Stimulated activated naive B cell treated with anti-CD40 and anti-IgM and Interleukin-4, amounts not matched to agents 10 μg/mL and 1 μg/mL and 100 μg/mL, for 72 hours (primary cell): ENCODE measurements around the gene B3GNT4.

Source experiments
- ATAC-seq, 2 donors: fragments of 150-1000 bp; cut with Tn5 transposase; replicated peaks; 2 replicates each; pipeline ENCODE4 v1.10.0; 2021; ENCODE audit warnings: moderate library complexity in 1 of 2
- DNase-seq: peaks from one replicate; pipeline ENCODE4 v3.0.0; 2021
- H3K27ac Mint-ChIP-seq: one replicate; pipeline ENCODE4 v1.8.0; 2022; ENCODE audit warnings: mild to moderate bottlenecking, mixed read lengths
- H3K27me3 Mint-ChIP-seq, 2 donors: one replicate each; pipeline ENCODE4 v1.8.0; 2022; ENCODE audit warnings: mixed read lengths in 2 of 2
- H3K36me3 Mint-ChIP-seq, 2 donors: one replicate each; pipeline ENCODE4 v1.8.0; 2022; ENCODE audit warnings: mixed read lengths in 2 of 2, mild to moderate bottlenecking in 1 of 2
- H3K4me1 Mint-ChIP-seq, 2 donors: one replicate each; pipeline ENCODE4 v1.8.0; 2022; ENCODE audit warnings: mixed read lengths in 2 of 2, mild to moderate bottlenecking in 1 of 2
- H3K4me3 Mint-ChIP-seq, 2 donors: one replicate each; pipeline ENCODE4 v1.8.0; 2022; ENCODE audit warnings: mild to moderate bottlenecking in 2 of 2, mixed read lengths in 2 of 2, moderate library complexity in 1 of 2
- H3K9me3 Mint-ChIP-seq, 2 donors: one replicate each; pipeline ENCODE4 v1.8.0; 2022; ENCODE audit warnings: mixed read lengths in 2 of 2, mild to moderate bottlenecking in 1 of 2

Gene B3GNT4

GRCh38 chr12:122216445-122216844, 12.9 kb downstream of the B3GNT4 start:
- no peak for ATAC-seq

DNA sequence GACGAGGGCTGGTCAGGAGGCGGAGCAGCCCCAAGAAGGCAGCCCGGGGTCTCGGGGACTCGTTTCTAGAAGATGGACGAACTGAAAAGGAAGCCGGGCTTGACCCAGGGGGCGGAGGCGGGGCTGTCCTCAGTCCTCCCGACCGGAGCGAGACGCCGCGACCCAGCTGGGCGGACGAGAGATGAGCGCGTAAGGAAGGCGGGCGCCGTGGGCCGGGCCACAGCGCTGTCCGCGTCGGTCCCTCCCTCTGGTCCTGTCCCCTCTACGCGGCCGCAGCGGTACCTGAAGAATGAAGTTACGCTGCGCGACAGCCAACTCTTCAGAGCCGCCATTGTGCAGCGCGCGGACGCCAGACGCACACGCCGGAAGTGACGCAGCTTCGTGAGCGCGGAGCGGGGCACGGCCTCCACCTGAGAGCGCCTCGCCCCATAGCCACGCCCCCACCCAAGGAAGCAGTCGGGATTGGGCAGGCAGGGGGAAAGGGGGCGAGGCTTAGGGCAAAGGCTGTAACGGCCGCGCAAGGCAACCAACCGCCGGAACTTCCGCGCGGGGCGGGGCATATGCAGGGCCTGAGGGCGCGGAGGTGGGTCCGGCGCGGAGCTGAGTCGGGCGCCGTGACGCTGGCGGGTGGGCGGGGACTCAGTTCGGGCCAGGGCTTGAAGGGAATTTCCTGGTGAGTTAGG, 22.3 kb downstream of the B3GNT4 start, which contains the start of gene DIABLO:
TSS of gene DIABLO (minus strand) at position 370 of the 683 bp plus-strand sequence. CDS start at position 332, 38 bp downstream.
- Mint-ChIP-seq H3K27me3 (no peaks in the 10 kb centered on the region), H3K27ac (peak within 1 kb of the TSS; percentile 98), H3K4me3 (peak within 1 kb of the TSS; percentile 92 to 99), H3K36me3 (peaks cover 24 to 51% of the 10 kb centered on the region in 2 donors), H3K9me3 (no peaks in the 10 kb centered on the region), H3K4me1 (peaks cover 22 to 39% of the 10 kb centered on the region in 2 donors)
- ATAC-seq: peak; percentile 94 to 96
- DNase-seq: peak; percentile 100

More at GRCh38 chr12:122216445-122216844, 12.9 kb downstream of the B3GNT4 start:
- no peak overlapping the region for H3K4me3 Mint-ChIP-seq
- peaks cover 2 to 7% of the 10 kb centered on the region in 2 donors for H3K4me1 Mint-ChIP-seq
- H3K27me3 Mint-ChIP-seq: no peaks in the 10 kb centered on the region
- no peak overlapping the region for H3K27ac Mint-ChIP-seq
- H3K9me3 Mint-ChIP-seq: no peaks in the 10 kb centered on the region
- DNase-seq: no peak
- peaks cover 26 to 38% of the 10 kb centered on the region in 2 donors for H3K36me3 Mint-ChIP-seq

DNA sequence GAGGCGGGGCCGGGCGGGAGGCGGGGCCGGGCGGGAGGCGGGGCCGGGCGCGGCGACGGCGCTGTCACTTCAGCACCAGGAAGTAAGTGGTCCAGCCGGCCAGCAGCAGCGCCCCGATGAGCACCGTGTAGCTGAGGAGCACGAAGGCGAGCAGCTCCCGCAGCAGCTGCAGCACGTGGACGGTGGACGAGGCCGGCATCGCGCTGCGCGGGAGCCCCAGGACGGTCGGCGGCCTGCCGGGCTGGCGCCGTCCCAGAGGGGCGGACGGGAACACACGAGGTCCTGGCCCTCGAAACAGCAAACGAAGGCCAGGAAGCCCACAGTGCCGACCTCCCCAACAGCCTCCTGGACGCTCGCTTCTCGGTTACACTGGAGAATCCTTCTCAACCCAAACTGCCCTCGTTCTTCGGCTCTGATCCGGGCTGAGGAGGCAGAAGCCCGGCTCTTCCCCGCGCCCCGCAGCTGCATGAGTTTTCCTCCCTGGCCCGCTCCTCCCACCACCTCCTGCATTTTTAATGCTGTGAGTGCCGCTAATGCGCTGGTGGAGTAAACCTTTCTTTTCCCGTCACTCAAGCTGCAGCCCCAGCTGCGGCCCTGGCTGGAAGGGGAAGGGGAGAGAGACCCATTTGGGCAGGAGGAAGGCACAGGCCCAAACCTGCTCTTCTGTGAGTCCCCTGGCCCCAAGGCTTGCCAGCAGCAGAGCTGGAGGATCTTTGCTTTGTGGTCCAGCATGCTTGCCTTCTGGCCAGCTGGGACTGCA, 23.0 kb downstream of the B3GNT4 start:
- H3K36me3 Mint-ChIP-seq: peaks cover 31 to 52% of the 10 kb centered on the region in 2 donors
- H3K27ac Mint-ChIP-seq: peak overlapping the region; percentile 42
- peak overlapping the region; percentile 72 to 99 for H3K4me3 Mint-ChIP-seq
- no peaks in the 10 kb centered on the region for H3K27me3 Mint-ChIP-seq
- H3K4me1 Mint-ChIP-seq: peaks cover 22 to 32% of the 10 kb centered on the region in 2 donors
- no peaks in the 10 kb centered on the region for H3K9me3 Mint-ChIP-seq
- no peak for DNase-seq
- peak in 1 of 2 donors; percentile 54 for ATAC-seq

GRCh38 chr12:122227341-122227740, 23.8 kb downstream of the B3GNT4 start:
- ATAC-seq (no peak), DNase-seq (no peak)
- H3K9me3 Mint-ChIP-seq: no peaks in the 10 kb centered on the region
- H3K27me3 Mint-ChIP-seq: no peaks in the 10 kb centered on the region
- H3K36me3 Mint-ChIP-seq: peaks cover 29 to 51% of the 10 kb centered on the region in 2 donors
- H3K4me1 Mint-ChIP-seq: peaks cover 20 to 25% of the 10 kb centered on the region in 2 donors
- H3K4me3 Mint-ChIP-seq: peak overlapping the region; percentile 65 to 99
- H3K27ac Mint-ChIP-seq: no peak overlapping the region

GRCh38 chr12:122228092-122228491, 24.6 kb downstream of the B3GNT4 start:
- Mint-ChIP-seq H3K4me1 (peaks cover 17 to 25% of the 10 kb centered on the region in 2 donors), H3K27ac (no peak overlapping the region), H3K27me3 (no peaks in the 10 kb centered on the region), H3K9me3 (no peaks in the 10 kb centered on the region), H3K4me3 (no peak overlapping the region), H3K36me3 (peaks cover 33 to 55% of the 10 kb centered on the region in 2 donors)
- ATAC-seq (no peak), DNase-seq (no peak)

- DNase-seq (no peak), ATAC-seq (no peak)
- Mint-ChIP-seq H3K27ac (no peak overlapping the region), H3K36me3 (peaks cover 34 to 55% of the 10 kb centered on the region in 2 donors), H3K4me1 (peaks cover 6 to 9% of the 10 kb centered on the region in 2 donors), H3K27me3 (no peaks in the 10 kb centered on the region), H3K9me3 (no peaks in the 10 kb centered on the region), H3K4me3 (no peak overlapping the region)
Measured at GRCh38 chr12:122230798-122231197, 27.3 kb downstream of the B3GNT4 start.

DNA sequence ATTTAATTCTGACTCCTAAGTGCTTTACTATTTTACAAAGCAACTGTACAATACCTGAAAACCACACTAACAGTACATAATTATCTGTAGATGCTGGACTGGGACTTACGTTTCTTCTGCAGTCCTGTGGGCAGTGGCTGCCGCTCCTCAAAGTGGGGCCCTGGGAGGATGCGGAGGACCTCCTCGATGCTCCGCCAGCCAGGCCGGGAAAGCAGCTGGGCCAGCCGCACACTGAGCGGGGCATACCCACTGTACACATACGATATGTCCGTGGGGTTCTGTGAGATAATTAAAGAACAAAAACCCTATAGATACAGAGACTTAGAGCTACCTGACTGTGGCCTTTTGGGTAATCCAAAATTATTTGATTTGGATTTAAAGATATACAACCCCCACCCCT, 29.2 kb downstream of the B3GNT4 start:
- Mint-ChIP-seq H3K27ac (no peak overlapping the region), H3K4me3 (no peak overlapping the region), H3K4me1 (no peaks in the 10 kb centered on the region), H3K27me3 (no peaks in the 10 kb centered on the region), H3K36me3 (peaks cover 38 to 55% of the 10 kb centered on the region in 2 donors), H3K9me3 (no peaks in the 10 kb centered on the region)
- DNase-seq (no peak), ATAC-seq (no peak)

GRCh38 chr12:122235741-122236140, 32.2 kb downstream of the B3GNT4 start:
- ATAC-seq (no peak), DNase-seq (no peak)
- Mint-ChIP-seq H3K4me3 (no peak overlapping the region), H3K27me3 (no peaks in the 10 kb centered on the region), H3K9me3 (no peaks in the 10 kb centered on the region), H3K4me1 (no peaks in the 10 kb centered on the region), H3K27ac (no peak overlapping the region), H3K36me3 (peaks cover 38 to 52% of the 10 kb centered on the region in 2 donors)

DNA sequence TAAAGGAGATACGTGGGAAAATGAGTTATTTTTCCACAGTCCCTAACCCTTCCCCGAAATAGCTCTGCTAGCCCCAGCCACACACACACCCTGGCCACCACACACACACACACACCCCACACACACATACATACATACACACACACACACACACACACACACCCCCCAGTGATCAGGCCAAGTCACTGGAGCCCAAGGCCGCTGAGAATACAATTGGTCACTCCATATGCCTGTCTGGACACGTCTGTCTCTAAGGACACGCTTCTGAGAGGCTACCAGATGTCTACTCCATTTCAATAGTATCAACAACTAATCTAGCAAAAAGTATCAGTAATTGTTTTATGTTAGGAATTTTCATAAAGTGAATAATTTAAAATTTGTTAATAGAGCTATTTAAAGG, 35.4 kb downstream of the B3GNT4 start:
- H3K4me3 Mint-ChIP-seq: no peak overlapping the region
- H3K4me1 Mint-ChIP-seq: no peaks in the 10 kb centered on the region
- H3K9me3 Mint-ChIP-seq: no peaks in the 10 kb centered on the region
- no peak for DNase-seq
- peaks cover 33 to 43% of the 10 kb centered on the region in 2 donors for H3K36me3 Mint-ChIP-seq
- H3K27me3 Mint-ChIP-seq: no peaks in the 10 kb centered on the region
- H3K27ac Mint-ChIP-seq: no peak overlapping the region
- ATAC-seq: no peak

DNA sequence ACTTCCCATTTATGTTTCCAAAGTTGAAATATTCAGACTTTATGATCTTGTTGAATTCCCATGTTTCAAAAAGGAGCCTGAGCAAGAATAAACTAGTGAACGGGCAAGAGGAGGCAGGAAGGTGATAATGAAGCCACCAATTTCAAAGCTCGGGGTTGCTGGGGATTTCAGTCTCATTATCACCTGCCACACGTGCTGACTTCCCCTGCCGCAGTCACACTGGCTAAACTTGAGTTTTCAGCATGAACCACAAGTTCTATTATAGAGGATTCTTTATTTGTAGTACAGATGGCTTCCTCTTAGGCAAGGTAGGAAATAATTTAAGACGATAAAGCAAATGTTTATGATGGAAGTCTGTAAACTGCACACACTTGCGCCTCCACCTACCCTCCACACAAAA, 40.5 kb downstream of the B3GNT4 start:
- DNase-seq (no peak), ATAC-seq (no peak)
- Mint-ChIP-seq H3K27me3 (no peaks in the 10 kb centered on the region), H3K4me1 (peaks cover 0 to 2% of the 10 kb centered on the region in 2 donors), H3K36me3 (peaks cover 35 to 43% of the 10 kb centered on the region in 2 donors), H3K27ac (no peak overlapping the region), H3K4me3 (no peak overlapping the region), H3K9me3 (no peaks in the 10 kb centered on the region)

DNA sequence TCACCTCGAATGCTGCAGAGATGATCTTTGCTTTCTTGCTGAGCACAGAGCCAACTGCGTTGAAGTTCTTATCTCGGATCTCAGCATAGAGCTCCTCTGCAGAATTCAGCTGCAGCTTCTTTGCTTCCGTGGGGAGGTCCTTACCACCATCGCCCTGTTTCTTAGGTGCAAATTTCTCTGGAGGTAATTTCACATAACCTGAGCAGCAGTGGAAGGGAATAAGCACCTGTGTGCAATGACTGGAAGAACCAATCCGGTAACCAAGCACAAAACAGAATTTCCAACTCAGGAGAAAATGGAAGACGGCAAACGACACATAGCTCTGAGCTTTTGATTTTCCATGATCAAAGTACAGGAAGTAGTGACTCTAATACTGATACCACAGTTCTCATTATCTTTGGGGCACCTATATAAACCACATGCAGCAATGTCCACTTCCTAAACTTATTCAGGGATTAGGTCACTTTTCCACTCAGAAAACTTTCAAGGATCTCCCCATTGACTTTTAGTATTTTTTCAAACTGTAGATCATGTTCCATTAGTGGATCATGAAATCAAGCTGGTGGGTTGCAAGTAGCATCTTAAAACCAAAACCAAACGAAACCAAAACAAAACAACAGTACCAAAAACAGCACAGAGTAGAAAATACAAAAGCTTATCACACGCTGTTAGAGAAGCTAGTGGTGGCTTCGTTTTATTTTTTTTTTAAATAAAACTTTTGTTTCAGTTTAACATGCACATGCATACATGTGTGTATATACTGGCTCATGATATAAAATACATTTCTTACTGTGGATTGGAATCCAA, 41.3 kb downstream of the B3GNT4 start:
- no peak for ATAC-seq
- Mint-ChIP-seq H3K9me3 (no peaks in the 10 kb centered on the region), H3K27me3 (no peaks in the 10 kb centered on the region), H3K4me3 (no peak overlapping the region), H3K27ac (no peak overlapping the region), H3K4me1 (peaks cover 0 to 2% of the 10 kb centered on the region in 2 donors), H3K36me3 (peaks cover 42 to 49% of the 10 kb centered on the region in 2 donors)
- DNase-seq: no peak

DNA sequence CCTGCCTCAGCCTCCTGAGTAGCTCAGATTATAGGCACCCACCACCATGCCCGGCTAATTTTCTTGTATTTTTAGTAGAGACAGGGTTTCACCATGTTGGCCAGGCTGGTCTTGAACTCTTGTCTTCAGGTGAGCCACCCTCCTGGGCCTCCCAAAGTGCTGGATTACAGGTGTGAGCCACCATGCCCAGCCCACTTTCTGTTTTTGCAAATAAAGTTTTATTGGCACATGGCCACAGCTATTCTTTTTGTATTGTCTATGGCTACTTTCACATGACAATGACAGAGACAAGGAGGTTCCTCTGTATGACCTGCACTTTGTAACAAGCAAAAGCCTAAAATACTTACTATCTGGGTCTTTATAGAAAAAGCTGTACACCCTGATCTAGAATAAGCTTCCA, 42.0 kb downstream of the B3GNT4 start:
- Mint-ChIP-seq H3K27ac (no peak overlapping the region), H3K4me3 (no peak overlapping the region), H3K36me3 (peaks cover 46 to 48% of the 10 kb centered on the region in 2 donors), H3K4me1 (peaks cover 0 to 2% of the 10 kb centered on the region in 2 donors), H3K27me3 (no peaks in the 10 kb centered on the region), H3K9me3 (no peaks in the 10 kb centered on the region)
- ATAC-seq: no peak
- no peak for DNase-seq

DNA sequence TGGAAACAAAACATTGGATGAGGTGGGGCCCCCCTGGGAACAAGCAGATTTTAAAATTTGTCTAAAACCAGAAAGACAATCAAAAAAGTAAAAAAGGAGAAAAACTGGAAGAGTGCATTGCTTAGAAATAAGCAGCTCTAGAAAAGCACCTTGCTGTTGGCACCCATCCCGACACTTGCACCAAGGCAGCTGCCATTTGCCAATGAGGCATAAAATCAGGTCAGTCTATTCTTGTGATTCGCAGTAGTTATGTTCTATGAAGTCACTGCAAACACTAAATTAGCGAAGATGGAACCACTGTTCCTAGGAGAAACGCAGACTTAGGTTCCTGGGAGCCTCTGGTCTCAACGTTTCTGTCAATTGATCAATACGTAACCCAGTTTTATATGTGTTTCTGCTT, 46.5 kb downstream of the B3GNT4 start:
- ATAC-seq: no peak
- Mint-ChIP-seq H3K4me1 (peaks cover 2 to 6% of the 10 kb centered on the region in 2 donors), H3K27ac (no peak overlapping the region), H3K4me3 (no peak overlapping the region), H3K9me3 (no peaks in the 10 kb centered on the region), H3K27me3 (no peaks in the 10 kb centered on the region), H3K36me3 (peaks cover 36% of the 10 kb centered on the region in 2 donors)
- no peak for DNase-seq

DNA sequence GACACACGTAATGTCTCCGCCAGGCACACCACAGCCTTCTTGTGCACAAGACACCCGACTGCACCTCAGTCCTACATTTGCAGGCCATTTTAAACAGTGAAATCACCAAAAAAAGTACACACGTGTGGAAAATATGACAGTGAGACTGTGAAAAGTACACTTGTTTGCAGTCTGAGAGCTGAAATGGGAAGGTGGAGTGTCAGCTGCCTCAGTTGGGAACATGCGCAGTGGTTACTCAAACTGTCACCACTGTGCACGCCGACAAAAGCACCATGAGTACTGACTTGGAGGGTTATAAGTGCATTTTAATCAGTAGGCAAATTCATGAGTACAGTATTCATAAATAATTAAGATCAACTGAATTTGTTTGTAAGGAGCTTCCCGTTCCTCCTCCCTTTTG, 47.0 kb downstream of the B3GNT4 start:
- ATAC-seq (no peak), DNase-seq (no peak)
- Mint-ChIP-seq H3K4me3 (no peak overlapping the region), H3K27ac (no peak overlapping the region), H3K4me1 (peaks cover 2 to 6% of the 10 kb centered on the region in 2 donors), H3K36me3 (peaks cover 36% of the 10 kb centered on the region in 2 donors), H3K27me3 (no peaks in the 10 kb centered on the region), H3K9me3 (no peaks in the 10 kb centered on the region)
